ENCODE measurements around the gene C2orf15.

Gene C2orf15

GRCh38 chr2:99152199-99152895 lies 10.8 kb downstream of the C2orf15 start:
- no peak overlapping the region for H2AFZ ChIP-seq (ENCODE audit: low read depth)
- H4K20me1 ChIP-seq (ENCODE audit: insufficient read depth): no peaks in the 10 kb centered on the region
- no peak for TF ChIP-seq CTCF (conservative IDR thresholded peaks at IDR 0.05; ENCODE audit: low read depth, low read length)
- H3K36me3 ChIP-seq (ENCODE audit: insufficient read depth): no peaks in the 10 kb centered on the region
- H3K9ac ChIP-seq: no peak overlapping the region
- H3K4me2 ChIP-seq: no peak overlapping the region
- no peak overlapping the region for H3K27ac ChIP-seq
- no peak overlapping the region for H3K4me3 ChIP-seq (IDR thresholded peaks at IDR 0.05; ENCODE audit: insufficient read depth, low read depth, low read length)
- H3K4me1 ChIP-seq (ENCODE audit: low read depth, poor library complexity, severe bottlenecking): peaks cover 15% of the 10 kb centered on the region
- H3K79me2 ChIP-seq (ENCODE audit: insufficient read depth, low read depth): no peaks in the 10 kb centered on the region
- no peaks in the 10 kb centered on the region for H3K27me3 ChIP-seq (ENCODE audit: insufficient read depth, low read depth)

GRCh38 chr2:99153921-99154604 lies 12.6 kb downstream of the C2orf15 start:
- no peaks in the 10 kb centered on the region for H3K27me3 ChIP-seq (ENCODE audit: insufficient read depth, low read depth)
- H3K79me2 ChIP-seq (ENCODE audit: insufficient read depth, low read depth): no peaks in the 10 kb centered on the region
- peak overlapping the region; percentile 79 for H3K27ac ChIP-seq
- no peaks in the 10 kb centered on the region for H3K36me3 ChIP-seq (ENCODE audit: insufficient read depth)
- H3K4me2 ChIP-seq: peak overlapping the region; percentile 85
- no peak overlapping the region for H3K4me3 ChIP-seq (IDR thresholded peaks at IDR 0.05; ENCODE audit: insufficient read depth, low read depth, low read length)
- H3K9ac ChIP-seq: peak overlapping the region; percentile 84; the same call in 1 of the 2 replicates
- peaks cover 15% of the 10 kb centered on the region for H3K4me1 ChIP-seq (ENCODE audit: low read depth, poor library complexity, severe bottlenecking)
- TF ChIP-seq CTCF (conservative IDR thresholded peaks at IDR 0.05; ENCODE audit: low read depth, low read length): no peak
- no peaks in the 10 kb centered on the region for H4K20me1 ChIP-seq (ENCODE audit: insufficient read depth)
- peak overlapping the region; percentile 84 for H2AFZ ChIP-seq (ENCODE audit: low read depth)

DNA sequence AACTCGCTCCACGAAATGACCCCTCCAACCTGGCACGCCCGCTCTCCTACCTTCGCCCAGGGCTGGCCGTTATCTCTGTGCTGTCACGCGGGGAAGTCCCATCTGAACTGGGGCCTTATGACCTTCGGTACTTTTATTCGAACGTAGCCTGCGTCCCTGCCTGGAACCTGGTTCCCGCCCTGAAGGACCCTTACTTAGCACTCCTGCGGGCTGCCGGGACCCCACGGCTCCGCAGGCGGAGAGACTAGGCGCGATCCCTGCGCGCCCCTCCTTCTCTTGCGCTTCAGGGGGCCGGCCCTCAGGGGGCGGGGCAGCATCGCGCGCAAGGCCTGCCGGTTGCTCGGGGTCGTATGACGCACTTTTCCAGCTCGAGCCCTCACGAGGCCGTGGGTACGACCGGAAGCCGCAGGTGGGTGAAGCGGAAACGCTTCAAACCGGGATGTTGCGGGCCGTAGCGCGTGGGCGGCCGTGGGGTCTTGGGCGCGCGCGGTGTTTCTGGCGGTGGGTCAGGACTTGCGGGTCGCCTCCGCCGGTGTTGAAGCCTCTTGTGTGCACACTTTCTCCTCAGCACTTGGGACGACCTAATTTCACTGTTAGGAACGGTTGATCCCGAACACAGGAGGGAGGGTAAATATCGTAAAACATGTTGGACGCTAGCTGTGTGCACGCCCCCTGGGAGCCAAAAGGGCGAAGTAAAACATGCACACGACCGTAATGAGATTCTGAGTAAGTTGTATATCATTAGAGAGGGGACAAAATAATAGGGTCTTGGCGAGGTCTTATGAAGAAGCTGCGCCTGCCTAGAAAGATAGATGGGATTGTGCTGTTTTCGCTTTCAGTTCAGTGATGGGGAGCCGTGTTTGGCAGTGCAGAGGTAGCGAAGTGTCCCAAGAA lies 13.4 kb downstream of the C2orf15 start, which contains the start of the genes LIPT1 and TSGA10:
LIPT1 (plus strand) TSS at position 325 of the 894 bp plus-strand sequence. CDS start 6,991 bp downstream, outside the sequence.
TSGA10 (minus strand) TSS at position 300 of the 894 bp plus-strand sequence. CDS start 45,503 bp downstream, outside the sequence.
- no peaks in the 10 kb centered on the region for H3K79me2 ChIP-seq (ENCODE audit: insufficient read depth, low read depth)
- peak; percentile 41 for TF ChIP-seq CTCF (conservative IDR thresholded peaks at IDR 0.05; ENCODE audit: low read depth, low read length)
- peaks cover 15% of the 10 kb centered on the region for H3K4me1 ChIP-seq (ENCODE audit: low read depth, poor library complexity, severe bottlenecking)
- H3K36me3 ChIP-seq (ENCODE audit: insufficient read depth): no peaks in the 10 kb centered on the region
- no peaks in the 10 kb centered on the region for H4K20me1 ChIP-seq (ENCODE audit: insufficient read depth)
- peak within 1 kb of the TSS; percentile 79 for H3K27ac ChIP-seq
- peak within 1 kb of the TSS; percentile 84 for H2AFZ ChIP-seq (ENCODE audit: low read depth)
- peak within 1 kb of the TSS; percentile 92 for H3K4me3 ChIP-seq (IDR thresholded peaks at IDR 0.05; ENCODE audit: insufficient read depth, low read depth, low read length)
- no peaks in the 10 kb centered on the region for H3K27me3 ChIP-seq (ENCODE audit: insufficient read depth, low read depth)
- peak within 1 kb of the TSS; percentile 85 for H3K4me2 ChIP-seq
- H3K9ac ChIP-seq: peak within 1 kb of the TSS; percentile 84

- Histone ChIP-seq H3K4me3 (IDR thresholded peaks at IDR 0.05; ENCODE audit: insufficient read depth, low read depth, low read length) (no peak overlapping the region), H3K4me1 (ENCODE audit: low read depth, poor library complexity, severe bottlenecking) (peaks cover 15% of the 10 kb centered on the region), H3K79me2 (ENCODE audit: insufficient read depth, low read depth) (no peaks in the 10 kb centered on the region), H3K9ac (no peak overlapping the region), H3K27me3 (ENCODE audit: insufficient read depth, low read depth) (no peaks in the 10 kb centered on the region), H3K27ac (no peak overlapping the region), H2AFZ (ENCODE audit: low read depth) (no peak overlapping the region), H3K4me2 (no peak overlapping the region), H4K20me1 (ENCODE audit: insufficient read depth) (no peaks in the 10 kb centered on the region), H3K36me3 (ENCODE audit: insufficient read depth) (no peaks in the 10 kb centered on the region)
- no peak for TF ChIP-seq CTCF (conservative IDR thresholded peaks at IDR 0.05; ENCODE audit: low read depth, low read length)
These were observed 15.4 kb downstream of the C2orf15 start for GRCh38 chr2:99156891-99157290.
